NCI-H446 treated with DMSO at 0.1 percent for 48 hours (cell line): ENCODE data around the gene URB2.
"Not testable (repeated sequence)": the region's sequence is repeated elsewhere in the genome, so short reads cannot be mapped to it uniquely, and the experiment has no call there.

Source experiments
- DNase-seq: peaks from one replicate; lab custom pipeline; 2025; lab: John Stamatoyannopoulos, UW

The URB2 gene

GRCh38 chr1:229693129-229693900 lies 67.3 kb downstream of the URB2 start:
- DNase-seq: no peak

- DNase-seq: peak; percentile 93
These were observed 68.1 kb downstream of the URB2 start for GRCh38 chr1:229694053-229694693.

GRCh38 chr1:229696385-229696784 lies 70.3 kb downstream of the URB2 start:
- no peak for DNase-seq

- DNase-seq: peak; percentile 64
These were observed 73.7 kb downstream of the URB2 start for GRCh38 chr1:229699613-229700267.

GRCh38 chr1:229704157-229704556 lies 78.1 kb downstream of the URB2 start:
- no peak for DNase-seq

- not testable (repeated sequence) for DNase-seq
These were observed 79.1 kb downstream of the URB2 start for GRCh38 chr1:229705152-229705551.

DNA sequence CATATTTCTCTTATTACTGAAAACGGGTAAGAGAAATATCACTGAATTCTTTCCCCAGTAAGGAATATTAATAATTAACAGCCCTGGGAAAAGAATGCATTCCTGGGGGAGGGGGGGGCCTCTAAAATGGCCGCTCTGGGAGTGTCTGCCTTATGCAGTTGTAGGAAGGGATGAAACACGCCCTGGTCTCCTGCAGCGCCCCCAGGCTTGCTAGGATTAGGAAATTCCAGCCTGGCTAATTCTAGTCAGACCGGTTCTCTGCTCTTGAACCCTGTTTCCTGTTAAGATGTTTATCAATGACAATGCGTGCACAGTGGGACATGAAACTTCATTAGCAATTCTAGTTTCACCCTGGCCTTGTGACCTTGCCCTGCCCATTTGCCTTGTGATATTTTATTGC lies 81.1 kb downstream of the URB2 start:
- DNase-seq: not testable (repeated sequence)

- no peak for DNase-seq
These were observed 83.5 kb downstream of the URB2 start for GRCh38 chr1:229709500-229710013.
